ENCODE results near the gene OLFML1. TPM values are rescaled to one million over a fixed set of nuclear protein-coding genes. Genes with fewer than 3 reads are reported as not detected.

OLFML1 gene
- total and polyA plus RNA-seq, 12 donors = 4.0 to 12.6 (median 6.2) TPM

GRCh38 chr11:7523416-7524210, 38.3 kb downstream of the OLFML1 start:
- intact Hi-C loops (cut with DNase I) = no loop called here
- WGBS, 4 donors = 72 to 83% (median 77%) methylated on average over 6 of the region's 6 CpGs
- TF ChIP-seq CTCF (IDR thresholded peaks at IDR 0.05) (no peak), POLR2A (IDR thresholded peaks at IDR 0.05) (no peak)
- no peaks in the 10 kb centered on the region for H3K27me3 ChIP-seq
- DNase-seq = no peak
- H3K27ac ChIP-seq = peak overlapping the region in 1 of 5 donors; percentile 30
- H3K4me3 ChIP-seq = no peak overlapping the region
- peaks cover 9 to 41% of the 10 kb centered on the region in 2 donors for H3K4me1 ChIP-seq (replicated peaks in 1 of 2)
- H3K9me3 ChIP-seq (replicated peaks in 1 of 3) = no peaks in the 10 kb centered on the region
- H3K36me3 ChIP-seq (replicated peaks in 1 of 2) = no peaks in the 10 kb centered on the region

GRCh38 chr11:7524462-7525235, 39.3 kb downstream of the OLFML1 start:
- Histone ChIP-seq H3K4me1 (replicated peaks in 1 of 2) (peaks cover 9 to 41% of the 10 kb centered on the region in 2 donors), H3K4me3 (no peak overlapping the region), H3K27ac (no peak overlapping the region), H3K9me3 (replicated peaks in 1 of 3) (no peaks in the 10 kb centered on the region), H3K27me3 (no peaks in the 10 kb centered on the region), H3K36me3 (replicated peaks in 1 of 2) (no peaks in the 10 kb centered on the region)
- intact Hi-C loops (cut with DNase I) = no loop called here
- no peak for TF ChIP-seq POLR2A (IDR thresholded peaks at IDR 0.05)
- no peak for TF ChIP-seq CTCF (IDR thresholded peaks at IDR 0.05)
- DNase-seq = peak in 3 of 7 donors; percentile 14 to 79 (median 23)
- 73 to 80% (median 74%) methylated on average over 6 of the region's 6 CpGs for WGBS, 4 donors

- Histone ChIP-seq H3K4me1 (replicated peaks in 1 of 2) (peaks cover 9 to 40% of the 10 kb centered on the region in 2 donors), H3K4me3 (no peak overlapping the region), H3K9me3 (replicated peaks in 1 of 3) (no peaks in the 10 kb centered on the region), H3K27me3 (no peaks in the 10 kb centered on the region), H3K27ac (no peak overlapping the region), H3K36me3 (replicated peaks in 1 of 2) (no peaks in the 10 kb centered on the region)
- WGBS, 4 donors = 92 to 99% (median 97%) methylated on average over 4 of the region's 4 CpGs
- no peak for DNase-seq
- intact Hi-C loops (cut with DNase I) = no loop called here
- TF ChIP-seq CTCF (IDR thresholded peaks at IDR 0.05) (no peak), POLR2A (IDR thresholded peaks at IDR 0.05) (no peak)
These were observed 40.1 kb downstream of the OLFML1 start for GRCh38 chr11:7525424-7525823.

- no peak for DNase-seq
- intact Hi-C loops (cut with DNase I) = no loop called here
- 46 to 60% (median 54%) methylated on average over 1 of the region's 1 CpG for WGBS, 4 donors
- peaks cover 9 to 26% of the 10 kb centered on the region in 2 donors for H3K4me1 ChIP-seq (replicated peaks in 1 of 2)
- no peaks in the 10 kb centered on the region for H3K9me3 ChIP-seq (replicated peaks in 1 of 3)
- H3K36me3 ChIP-seq (replicated peaks in 1 of 2) = no peaks in the 10 kb centered on the region
- H3K27me3 ChIP-seq = no peaks in the 10 kb centered on the region
- no peak for TF ChIP-seq POLR2A (IDR thresholded peaks at IDR 0.05)
- no peak for TF ChIP-seq CTCF (IDR thresholded peaks at IDR 0.05)
- H3K4me3 ChIP-seq = no peak overlapping the region
- no peak overlapping the region for H3K27ac ChIP-seq
These were observed 41.7 kb downstream of the OLFML1 start for GRCh38 chr11:7527029-7527428.

All from adrenal gland (tissue), 12 donors.